Measurements from ENCODE around the gene MORF4L1.

Gene MORF4L1

GRCh38 chr15:78910271-78910670 is 37.6 kb downstream of the MORF4L1 start:
- Histone ChIP-seq H3K9me3 (ENCODE audit: control insufficient read depth, low read length) (no peaks in the 10 kb centered on the region), H3K4me3 (ENCODE audit: low read length) (no peak overlapping the region), H3K36me3 (ENCODE audit: control insufficient read depth, insufficient read depth, low read length) (peaks cover 4% of the 10 kb centered on the region), H3K4me1 (ENCODE audit: control insufficient read depth, insufficient read depth, low read length) (peaks cover 6% of the 10 kb centered on the region), H3K27me3 (ENCODE audit: control insufficient read depth, insufficient read depth, low read length) (no peaks in the 10 kb centered on the region), H3K9ac (ENCODE audit: low read length) (no peak overlapping the region)

- H3K4me3 ChIP-seq (ENCODE audit: low read length): no peak overlapping the region
- no peaks in the 10 kb centered on the region for H3K9me3 ChIP-seq (ENCODE audit: control insufficient read depth, low read length)
- peaks cover 4% of the 10 kb centered on the region for H3K36me3 ChIP-seq (ENCODE audit: control insufficient read depth, insufficient read depth, low read length)
- no peaks in the 10 kb centered on the region for H3K27me3 ChIP-seq (ENCODE audit: control insufficient read depth, insufficient read depth, low read length)
- no peak overlapping the region for H3K9ac ChIP-seq (ENCODE audit: low read length)
- H3K4me1 ChIP-seq (ENCODE audit: control insufficient read depth, insufficient read depth, low read length): peaks cover 6% of the 10 kb centered on the region
Measured at GRCh38 chr15:78912316-78912715, 39.6 kb downstream of the MORF4L1 start.

GRCh38 chr15:78913012-78913411 is 40.3 kb downstream of the MORF4L1 start:
- H3K27me3 ChIP-seq (ENCODE audit: control insufficient read depth, insufficient read depth, low read length): no peaks in the 10 kb centered on the region
- peaks cover 4% of the 10 kb centered on the region for H3K36me3 ChIP-seq (ENCODE audit: control insufficient read depth, insufficient read depth, low read length)
- no peaks in the 10 kb centered on the region for H3K9me3 ChIP-seq (ENCODE audit: control insufficient read depth, low read length)
- H3K4me1 ChIP-seq (ENCODE audit: control insufficient read depth, insufficient read depth, low read length): peaks cover 9% of the 10 kb centered on the region
- no peak overlapping the region for H3K4me3 ChIP-seq (ENCODE audit: low read length)
- H3K9ac ChIP-seq (ENCODE audit: low read length): no peak overlapping the region

- no peak overlapping the region for H3K4me3 ChIP-seq (ENCODE audit: low read length)
- peaks cover 9% of the 10 kb centered on the region for H3K4me1 ChIP-seq (ENCODE audit: control insufficient read depth, insufficient read depth, low read length)
- no peaks in the 10 kb centered on the region for H3K27me3 ChIP-seq (ENCODE audit: control insufficient read depth, insufficient read depth, low read length)
- peaks cover 4% of the 10 kb centered on the region for H3K36me3 ChIP-seq (ENCODE audit: control insufficient read depth, insufficient read depth, low read length)
- no peak overlapping the region for H3K9ac ChIP-seq (ENCODE audit: low read length)
- no peaks in the 10 kb centered on the region for H3K9me3 ChIP-seq (ENCODE audit: control insufficient read depth, low read length)
Measured at GRCh38 chr15:78914027-78914764, 41.5 kb downstream of the MORF4L1 start.

GRCh38 chr15:78915341-78916087 is 42.8 kb downstream of the MORF4L1 start:
- H3K27me3 ChIP-seq (ENCODE audit: control insufficient read depth, insufficient read depth, low read length): no peaks in the 10 kb centered on the region
- H3K4me3 ChIP-seq (ENCODE audit: low read length): no peak overlapping the region
- no peak overlapping the region for H3K9ac ChIP-seq (ENCODE audit: low read length)
- H3K4me1 ChIP-seq (ENCODE audit: control insufficient read depth, insufficient read depth, low read length): peaks cover 9% of the 10 kb centered on the region
- peaks cover 4% of the 10 kb centered on the region for H3K36me3 ChIP-seq (ENCODE audit: control insufficient read depth, insufficient read depth, low read length)
- no peaks in the 10 kb centered on the region for H3K9me3 ChIP-seq (ENCODE audit: control insufficient read depth, low read length)

GRCh38 chr15:78916088-78916487 is 43.4 kb downstream of the MORF4L1 start:
- no peak overlapping the region for H3K4me3 ChIP-seq (ENCODE audit: low read length)
- no peaks in the 10 kb centered on the region for H3K27me3 ChIP-seq (ENCODE audit: control insufficient read depth, insufficient read depth, low read length)
- H3K9me3 ChIP-seq (ENCODE audit: control insufficient read depth, low read length): no peaks in the 10 kb centered on the region
- no peak overlapping the region for H3K9ac ChIP-seq (ENCODE audit: low read length)
- H3K4me1 ChIP-seq (ENCODE audit: control insufficient read depth, insufficient read depth, low read length): peaks cover 9% of the 10 kb centered on the region
- H3K36me3 ChIP-seq (ENCODE audit: control insufficient read depth, insufficient read depth, low read length): peaks cover 2% of the 10 kb centered on the region

GRCh38 chr15:78917888-78918287 is 45.2 kb downstream of the MORF4L1 start:
- no peaks in the 10 kb centered on the region for H3K27me3 ChIP-seq (ENCODE audit: control insufficient read depth, insufficient read depth, low read length)
- H3K4me3 ChIP-seq (ENCODE audit: low read length): no peak overlapping the region
- H3K9me3 ChIP-seq (ENCODE audit: control insufficient read depth, low read length): no peaks in the 10 kb centered on the region
- H3K4me1 ChIP-seq (ENCODE audit: control insufficient read depth, insufficient read depth, low read length): peaks cover 8% of the 10 kb centered on the region
- peaks cover 8% of the 10 kb centered on the region for H3K36me3 ChIP-seq (ENCODE audit: control insufficient read depth, insufficient read depth, low read length)
- H3K9ac ChIP-seq (ENCODE audit: low read length): no peak overlapping the region

- Histone ChIP-seq H3K9ac (ENCODE audit: low read length) (no peak overlapping the region), H3K36me3 (ENCODE audit: control insufficient read depth, insufficient read depth, low read length) (peaks cover 8% of the 10 kb centered on the region), H3K27me3 (ENCODE audit: control insufficient read depth, insufficient read depth, low read length) (no peaks in the 10 kb centered on the region), H3K4me1 (ENCODE audit: control insufficient read depth, insufficient read depth, low read length) (peaks cover 4% of the 10 kb centered on the region), H3K9me3 (ENCODE audit: control insufficient read depth, low read length) (no peaks in the 10 kb centered on the region), H3K4me3 (ENCODE audit: low read length) (no peak overlapping the region)
Measured at GRCh38 chr15:78921517-78921916, 48.8 kb downstream of the MORF4L1 start.

GRCh38 chr15:78921940-78922339 is 49.2 kb downstream of the MORF4L1 start:
- H3K36me3 ChIP-seq (ENCODE audit: control insufficient read depth, insufficient read depth, low read length): peaks cover 8% of the 10 kb centered on the region
- H3K27me3 ChIP-seq (ENCODE audit: control insufficient read depth, insufficient read depth, low read length): no peaks in the 10 kb centered on the region

GRCh38 chr15:78922527-78922926 is 49.8 kb downstream of the MORF4L1 start:
- H3K36me3 ChIP-seq (ENCODE audit: control insufficient read depth, insufficient read depth, low read length): peaks cover 14% of the 10 kb centered on the region
- H3K27me3 ChIP-seq (ENCODE audit: control insufficient read depth, insufficient read depth, low read length): no peaks in the 10 kb centered on the region
- H3K4me1 ChIP-seq (ENCODE audit: control insufficient read depth, insufficient read depth, low read length): peaks cover 3% of the 10 kb centered on the region
- no peak overlapping the region for H3K9ac ChIP-seq (ENCODE audit: low read length)
- no peak overlapping the region for H3K4me3 ChIP-seq (ENCODE audit: low read length)
- H3K9me3 ChIP-seq (ENCODE audit: control insufficient read depth, low read length): no peaks in the 10 kb centered on the region

More at GRCh38 chr15:78921940-78922339, 49.2 kb downstream of the MORF4L1 start:
- H3K4me1 ChIP-seq (ENCODE audit: control insufficient read depth, insufficient read depth, low read length): peaks cover 4% of the 10 kb centered on the region
- H3K4me3 ChIP-seq (ENCODE audit: low read length): no peak overlapping the region
- no peaks in the 10 kb centered on the region for H3K9me3 ChIP-seq (ENCODE audit: control insufficient read depth, low read length)
- no peak overlapping the region for H3K9ac ChIP-seq (ENCODE audit: low read length)

- no peak overlapping the region for H3K9ac ChIP-seq (ENCODE audit: low read length)
- H3K36me3 ChIP-seq (ENCODE audit: control insufficient read depth, insufficient read depth, low read length): peaks cover 14% of the 10 kb centered on the region
- no peaks in the 10 kb centered on the region for H3K27me3 ChIP-seq (ENCODE audit: control insufficient read depth, insufficient read depth, low read length)
Measured at GRCh38 chr15:78923015-78923414, 50.3 kb downstream of the MORF4L1 start.

More at GRCh38 chr15:78923015-78923414, 50.3 kb downstream of the MORF4L1 start:
- no peak overlapping the region for H3K4me3 ChIP-seq (ENCODE audit: low read length)
- H3K9me3 ChIP-seq (ENCODE audit: control insufficient read depth, low read length): no peaks in the 10 kb centered on the region
- H3K4me1 ChIP-seq (ENCODE audit: control insufficient read depth, insufficient read depth, low read length): no peaks in the 10 kb centered on the region
